GM18511 (cell line): Measurements from ENCODE around the gene FAM162A.
"Not testable (repeated sequence)": the region's sequence is repeated elsewhere in the genome, so short reads cannot be mapped to it uniquely, and the experiment has no call there.

Experiments
- ATAC-seq: cut with Tn5 transposase; IDR thresholded peaks from one replicate; pipeline ENCODE4 v1.9.1; 2021; ENCODE audit warnings: mild to moderate bottlenecking, moderate library complexity; ENCODE audit not compliant: unreplicated experiment

Gene FAM162A

GRCh38 chr3:122415104-122415744 lies 31.2 kb downstream of the FAM162A start:
- ATAC-seq, result peak; percentile 58

- ATAC-seq, result peak; percentile 87
Measured at GRCh38 chr3:122415762-122416654, 32.0 kb downstream of the FAM162A start, which contains the start of gene WDR5B. Gene WDR5B, minus strand, starts transcription at chr3:122416062. Its CDS starts 534 bp downstream, at chr3:122415528.

GRCh38 chr3:122416966-122417365 lies 33.0 kb downstream of the FAM162A start:
- no peak for ATAC-seq

DNA sequence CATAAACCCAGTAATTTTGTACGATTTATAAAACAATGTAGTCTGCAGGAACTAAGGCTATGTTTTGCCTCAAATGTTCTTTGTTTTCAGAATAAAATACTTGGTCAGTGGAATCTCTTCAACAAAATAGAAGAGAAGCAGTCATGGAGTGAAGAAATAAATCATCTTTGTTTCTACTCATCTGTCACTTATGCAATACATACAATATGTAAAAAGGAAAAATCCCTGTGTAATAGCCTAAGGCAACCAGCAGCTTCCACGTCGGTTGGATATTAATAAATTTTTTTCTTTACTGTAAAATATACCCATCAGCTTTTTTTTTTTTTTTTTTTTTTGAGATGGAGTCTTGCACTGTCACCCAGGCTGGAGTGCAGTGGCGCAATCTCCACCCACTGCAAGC lies 37.1 kb downstream of the FAM162A start:
- no peak for ATAC-seq

GRCh38 chr3:122421836-122422235 lies 37.9 kb downstream of the FAM162A start:
- no peak for ATAC-seq

DNA sequence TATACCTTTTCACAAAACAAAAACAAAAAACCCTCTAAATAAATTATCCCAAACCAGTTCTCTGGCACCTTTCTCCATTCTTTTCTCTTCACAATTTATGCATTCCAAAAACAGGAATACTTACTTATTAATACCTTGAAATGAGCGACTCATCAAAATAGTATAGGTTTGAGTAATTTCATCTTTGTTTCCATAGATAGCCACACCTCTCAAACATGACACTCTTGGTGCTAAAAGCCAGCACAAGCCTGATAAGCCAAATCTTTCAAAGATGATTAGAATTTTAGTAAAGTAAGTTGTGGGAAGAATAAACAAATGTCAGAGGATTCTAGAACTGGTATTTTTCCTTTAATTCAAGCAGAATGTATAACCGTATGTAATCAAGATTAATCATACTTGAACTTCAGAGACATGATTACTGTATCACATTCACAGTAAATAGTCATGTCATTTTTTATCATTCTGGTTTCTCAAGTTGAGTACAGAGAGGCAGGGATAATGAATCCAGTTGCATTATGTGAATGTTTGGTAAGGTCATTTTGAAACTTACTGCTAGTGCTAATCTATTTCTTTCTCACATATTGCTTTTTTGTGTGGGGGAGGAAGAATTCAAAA lies 44.0 kb downstream of the FAM162A start:
- no peak for ATAC-seq

GRCh38 chr3:122430371-122430770 lies 46.4 kb downstream of the FAM162A start:
- no peak for ATAC-seq

- ATAC-seq, result no peak
Measured at GRCh38 chr3:122435950-122436349, 52.0 kb downstream of the FAM162A start.

DNA sequence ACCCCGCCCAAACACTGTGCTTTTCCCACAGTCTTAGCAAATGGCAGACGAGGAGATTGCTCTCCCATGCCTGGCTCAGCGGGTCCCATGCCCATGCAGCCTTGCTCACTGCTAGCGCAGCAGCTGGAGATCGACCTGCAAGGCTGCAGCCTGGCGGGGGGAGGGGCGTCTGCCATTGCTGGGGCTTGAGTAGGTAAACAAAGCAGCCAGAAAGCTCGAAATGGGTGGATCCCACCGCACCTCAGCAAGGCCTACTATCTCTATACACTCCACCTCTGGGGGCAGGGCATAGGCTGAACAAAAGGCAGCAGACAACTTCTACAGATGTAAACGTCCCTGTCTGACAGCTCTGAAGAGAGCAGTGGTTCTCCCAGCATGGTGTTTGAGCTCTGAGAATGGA lies 59.1 kb downstream of the FAM162A start:
- ATAC-seq, result no peak

DNA sequence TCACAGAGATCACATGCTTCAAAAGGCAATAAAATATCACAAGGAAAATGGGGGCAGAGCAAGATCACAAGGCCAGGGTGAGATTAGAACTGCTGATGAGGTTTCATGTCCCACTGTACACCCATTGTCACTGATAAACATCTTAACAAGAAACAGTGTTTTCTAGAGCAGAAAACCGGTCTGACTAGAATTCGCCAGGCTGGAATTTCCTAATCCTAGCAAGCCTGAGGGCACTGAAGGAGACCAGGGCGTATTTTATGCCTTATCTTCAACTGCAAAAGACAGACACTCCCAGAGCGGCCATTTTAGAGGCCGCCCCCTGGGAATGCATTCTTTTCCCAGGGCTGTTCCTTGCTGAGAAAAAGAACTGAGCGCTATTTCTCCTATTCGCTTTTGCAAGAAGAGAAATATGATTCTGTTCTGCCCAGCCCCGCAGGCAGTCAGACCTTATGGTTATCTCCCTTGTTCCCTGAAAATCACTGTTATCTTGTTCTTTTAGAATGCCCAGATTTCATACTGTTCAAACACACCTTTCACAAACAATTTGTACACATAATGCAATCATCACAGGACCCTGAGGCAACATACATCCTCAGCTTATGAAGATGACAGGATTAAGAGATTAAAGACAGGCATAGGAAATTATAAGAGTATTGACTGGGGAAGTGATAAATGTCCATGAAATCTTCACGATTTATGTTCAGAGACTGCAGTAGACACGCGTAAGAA lies 59.9 kb downstream of the FAM162A start:
- ATAC-seq, result not testable (repeated sequence)

GRCh38 chr3:122444491-122444887 lies 60.5 kb downstream of the FAM162A start:
- not testable (repeated sequence) for ATAC-seq

- not testable (repeated sequence) for ATAC-seq
Measured at GRCh38 chr3:122448218-122448617, 64.2 kb downstream of the FAM162A start.

DNA sequence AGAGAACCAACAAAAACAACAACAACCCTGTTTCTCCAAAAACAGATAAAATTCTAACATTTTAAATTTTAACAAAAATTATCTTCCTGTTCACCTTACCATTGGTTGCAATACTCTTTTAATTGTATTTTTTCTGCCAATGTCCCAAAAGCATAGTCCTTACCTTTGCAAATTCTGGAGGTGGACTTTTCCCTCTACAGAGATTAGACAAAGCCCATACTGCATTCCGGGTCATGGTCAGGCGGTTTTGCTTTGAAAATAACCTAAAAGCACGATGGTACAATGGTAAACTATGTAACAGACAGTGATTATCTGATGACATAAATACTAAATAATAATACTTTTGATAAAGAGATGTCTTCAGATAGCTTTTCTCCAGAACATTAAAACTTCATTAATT lies 67.4 kb downstream of the FAM162A start:
- ATAC-seq, result no peak

DNA sequence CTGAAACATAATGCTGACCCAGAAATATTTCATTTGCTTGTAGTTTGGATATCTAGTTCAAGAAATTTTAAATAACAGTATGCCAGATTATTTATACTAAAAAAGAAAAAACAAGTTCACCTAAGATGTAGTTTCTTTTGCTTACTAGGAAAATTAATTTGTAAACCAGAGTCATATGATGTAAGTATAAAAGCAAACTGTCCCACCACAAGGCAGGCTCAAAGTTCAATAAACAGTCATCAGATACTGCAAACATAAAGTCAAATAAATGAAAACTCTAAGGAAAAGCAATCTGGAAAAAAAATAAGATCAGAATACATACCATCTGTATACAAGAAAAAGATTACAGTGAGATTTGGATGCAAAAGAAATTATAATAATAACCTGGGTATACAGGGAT lies 72.1 kb downstream of the FAM162A start:
- ATAC-seq, result no peak

GRCh38 chr3:122457706-122458105 lies 73.7 kb downstream of the FAM162A start:
- ATAC-seq, result no peak

- ATAC-seq, result no peak
Measured at GRCh38 chr3:122458992-122459391, 75.0 kb downstream of the FAM162A start.

DNA sequence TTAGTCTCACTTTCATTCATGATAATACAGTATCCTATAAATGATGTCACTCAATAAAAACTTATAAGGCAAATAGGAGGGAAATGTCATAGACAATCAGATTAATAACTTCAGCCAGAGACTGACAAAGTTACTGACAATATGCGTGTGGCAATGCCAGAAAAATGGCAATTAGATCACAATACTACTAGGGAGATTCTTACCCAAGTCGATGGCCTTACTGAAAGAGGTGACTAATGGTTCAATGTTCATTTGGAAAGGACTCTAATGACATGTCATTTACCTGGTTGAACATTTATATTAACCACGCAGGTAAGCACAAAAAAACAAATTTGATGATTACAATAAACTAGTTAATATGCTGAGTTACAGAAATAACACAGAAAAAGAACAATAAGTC lies 77.8 kb downstream of the FAM162A start:
- no peak for ATAC-seq
